ENCODE data around the gene CASZ1.

Gene CASZ1

GRCh38 chr1:10652626-10653025, 143.8 kb downstream of the CASZ1 start:
- H3K4me3 ChIP-seq: no peak overlapping the region
- H3K27ac ChIP-seq: no peak overlapping the region

GRCh38 chr1:10651793-10652192, 144.7 kb downstream of the CASZ1 start:
- Histone ChIP-seq H3K4me3 (no peak overlapping the region), H3K27ac (no peak overlapping the region)

- no peak overlapping the region for H3K27ac ChIP-seq
Measured at GRCh38 chr1:10651389-10651766, 145.1 kb downstream of the CASZ1 start.

GRCh38 chr1:10650556-10651388, 145.7 kb downstream of the CASZ1 start:
- Histone ChIP-seq H3K4me3 (no peak overlapping the region), H3K27ac (peak overlapping the region in 2 of 21 experiments; percentile 12 to 21)

More at GRCh38 chr1:10651389-10651766, 145.1 kb downstream of the CASZ1 start:
- no peak overlapping the region for H3K4me3 ChIP-seq

GRCh38 chr1:10649517-10650201, 146.8 kb downstream of the CASZ1 start:
- H3K4me3 ChIP-seq: no peak overlapping the region
- H3K27ac ChIP-seq: no peak overlapping the region

GRCh38 chr1:10648689-10649516, 147.5 kb downstream of the CASZ1 start:
- peak overlapping the region in 2 of 21 experiments; percentile 65 to 69 for H3K27ac ChIP-seq
- H3K4me3 ChIP-seq: no peak overlapping the region

GRCh38 chr1:10647414-10648170, 148.9 kb downstream of the CASZ1 start:
- Histone ChIP-seq H3K27ac (peak overlapping the region in 10 of 21 experiments; percentile 2 to 69 (median 44)), H3K4me3 (no peak overlapping the region)

- Histone ChIP-seq H3K4me3 (no peak overlapping the region), H3K27ac (peak overlapping the region in 5 of 21 experiments; percentile 9 to 65 (median 26))
Measured at GRCh38 chr1:10646347-10646861, 150.0 kb downstream of the CASZ1 start.

- Histone ChIP-seq H3K4me3 (no peak overlapping the region), H3K27ac (peak overlapping the region in 14 of 21 experiments; percentile 26 to 69 (median 55))
Measured at GRCh38 chr1:10644307-10645128, 151.9 kb downstream of the CASZ1 start.

GRCh38 chr1:10643607-10644306, 152.7 kb downstream of the CASZ1 start:
- Histone ChIP-seq H3K27ac (peak overlapping the region in 12 of 21 experiments; percentile 1 to 67 (median 44)), H3K4me3 (no peak overlapping the region)

GRCh38 chr1:10642403-10643080, 153.9 kb downstream of the CASZ1 start:
- no peak overlapping the region for H3K27ac ChIP-seq
- no peak overlapping the region for H3K4me3 ChIP-seq

GRCh38 chr1:10641976-10642375, 154.5 kb downstream of the CASZ1 start:
- H3K27ac ChIP-seq: peak overlapping the region in 1 of 21 experiments; percentile 74
- no peak overlapping the region for H3K4me3 ChIP-seq

- H3K4me3 ChIP-seq: no peak overlapping the region
- peak overlapping the region in 12 of 21 experiments; percentile 3 to 74 (median 48) for H3K27ac ChIP-seq
Measured at GRCh38 chr1:10640843-10641553, 155.4 kb downstream of the CASZ1 start.

- Histone ChIP-seq H3K4me3 (no peak overlapping the region), H3K27ac (peak overlapping the region in 11 of 21 experiments; percentile 3 to 74 (median 52))
Measured at GRCh38 chr1:10639775-10640578, 156.5 kb downstream of the CASZ1 start.

GRCh38 chr1:10639011-10639774, 157.3 kb downstream of the CASZ1 start:
- Histone ChIP-seq H3K4me3 (no peak overlapping the region), H3K27ac (no peak overlapping the region)

All from skin epidermis (tissue), 12 donors.